ENCODE results near the gene SLC43A2. TPM values are rescaled to one million over a fixed set of nuclear protein-coding genes. Genes with fewer than 3 reads are reported as not detected.

The SLC43A2 gene
- total RNA-seq, 2 donors from 2014 or later: 14.0 to 18.6 TPM

- Mint-ChIP-seq H3K4me1 (peaks cover 17% of the 10 kb centered on the region), H3K36me3 (ENCODE audit: low read depth) (no peaks in the 10 kb centered on the region), H3K27ac (peak overlapping the region; percentile 92), H3K9me3 (no peaks in the 10 kb centered on the region), H3K4me3 (peak overlapping the region; percentile 79), H3K27me3 (ENCODE audit: insufficient read depth) (peaks cover 32% of the 10 kb centered on the region)
- peaks cover 24% of the 10 kb centered on the region for H3K27me3 ChIP-seq (ENCODE audit: control insufficient read depth, insufficient read depth, low read length, poor library complexity, severe bottlenecking)
- no peaks in the 10 kb centered on the region for H3K36me3 ChIP-seq (ENCODE audit: control insufficient read depth, insufficient read depth, low read length)
- H3K9me3 ChIP-seq (ENCODE audit: control insufficient read depth, low read length): no peaks in the 10 kb centered on the region
- TF ChIP-seq CTCF (conservative IDR thresholded peaks at IDR 0.05): peak; percentile 62
- peak overlapping the region; percentile 95 for H3K27ac ChIP-seq (ENCODE audit: low read depth, low read length)
- peak overlapping the region; percentile 76 for H3K4me3 ChIP-seq (ENCODE audit: low read length)
- 0 to 2% methylated on average over 24 to 77 of the region's 77 CpGs for WGBS, 2 experiments (ENCODE audit: insufficient coverage in 1 of 2, insufficient read length in 1 of 2)
- peak overlapping the region; percentile 66 for H3K9ac ChIP-seq (ENCODE audit: extremely low read depth, low read length, poor library complexity, severe bottlenecking)
- DNase-seq: peak; percentile 100
- no peaks in the 10 kb centered on the region for H3K4me1 ChIP-seq (ENCODE audit: control insufficient read depth, insufficient read depth, low read length)
These were observed 346 bp upstream of the SLC43A2 start for GRCh38 chr17:1628856-1629503.

DNA sequence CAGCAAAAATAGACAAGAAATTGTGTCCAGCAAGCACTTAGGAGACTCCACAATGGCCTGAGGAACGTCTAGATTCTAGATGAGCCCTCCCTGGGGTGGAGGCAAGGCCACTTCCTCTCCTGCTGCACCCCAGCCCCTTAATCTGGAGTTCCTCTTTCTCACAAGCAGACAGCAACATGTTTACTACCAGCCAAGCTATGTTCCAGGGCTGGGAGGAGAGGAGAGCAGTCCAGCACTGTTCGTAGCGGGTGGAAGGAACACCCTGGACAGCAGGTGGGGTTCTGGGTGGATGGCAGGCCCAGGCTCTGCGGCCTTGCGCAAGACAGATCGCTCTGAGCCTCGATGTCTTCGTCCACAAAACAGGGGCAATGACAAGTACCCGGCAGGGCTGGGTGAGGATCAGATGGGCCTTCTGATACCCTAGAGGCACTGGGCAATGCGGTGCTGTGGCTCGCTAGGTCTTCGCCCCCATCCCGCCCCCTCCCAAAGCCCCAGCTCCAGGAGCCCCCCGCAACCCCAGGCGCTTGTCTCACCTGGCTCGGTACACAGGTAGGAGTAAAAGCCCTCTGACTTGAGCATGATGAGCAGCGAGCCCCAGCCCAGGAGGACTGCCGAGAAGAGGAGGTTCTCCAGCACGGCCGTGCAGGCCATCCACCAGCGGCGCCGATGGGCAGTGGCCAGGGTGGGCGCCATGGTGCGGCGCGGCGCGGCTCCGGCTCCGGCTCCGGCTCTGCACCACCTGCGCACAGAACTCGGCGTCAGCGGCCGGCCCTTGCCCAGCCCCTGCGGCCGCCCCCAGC is 1.3 kb downstream of the SLC43A2 start:
- DNase-seq: peak; percentile 83
- Histone ChIP-seq H3K9ac (ENCODE audit: extremely low read depth, low read length, poor library complexity, severe bottlenecking) (no peak overlapping the region), H3K27me3 (ENCODE audit: control insufficient read depth, insufficient read depth, low read length, poor library complexity, severe bottlenecking) (peaks cover 24% of the 10 kb centered on the region), H3K4me3 (ENCODE audit: low read length) (peak overlapping the region; percentile 76), H3K36me3 (ENCODE audit: control insufficient read depth, insufficient read depth, low read length) (no peaks in the 10 kb centered on the region), H3K9me3 (ENCODE audit: control insufficient read depth, low read length) (no peaks in the 10 kb centered on the region), H3K4me1 (ENCODE audit: control insufficient read depth, insufficient read depth, low read length) (no peaks in the 10 kb centered on the region), H3K27ac (ENCODE audit: low read depth, low read length) (no peak overlapping the region)
- no peak for TF ChIP-seq CTCF (conservative IDR thresholded peaks at IDR 0.05)
- H3K4me3 Mint-ChIP-seq: peak overlapping the region; percentile 79
- H3K27ac Mint-ChIP-seq: no peak overlapping the region
- peaks cover 2% of the 10 kb centered on the region for H3K36me3 Mint-ChIP-seq (ENCODE audit: low read depth)
- peaks cover 32% of the 10 kb centered on the region for H3K27me3 Mint-ChIP-seq (ENCODE audit: insufficient read depth)
- no peaks in the 10 kb centered on the region for H3K9me3 Mint-ChIP-seq
- H3K4me1 Mint-ChIP-seq: peaks cover 17% of the 10 kb centered on the region
- 41 to 49% methylated on average over 18 to 39 of the region's 39 CpGs for WGBS, 2 experiments (ENCODE audit: insufficient coverage in 1 of 2, insufficient read length in 1 of 2)

- Mint-ChIP-seq H3K36me3 (ENCODE audit: low read depth) (peaks cover 3% of the 10 kb centered on the region), H3K27ac (peak overlapping the region; percentile 64), H3K4me3 (peak overlapping the region; percentile 79), H3K9me3 (no peaks in the 10 kb centered on the region), H3K27me3 (ENCODE audit: insufficient read depth) (peaks cover 26% of the 10 kb centered on the region), H3K4me1 (peaks cover 18% of the 10 kb centered on the region)
- DNase-seq: peak; percentile 66
- TF ChIP-seq CTCF (conservative IDR thresholded peaks at IDR 0.05): no peak
- WGBS, 2 experiments (ENCODE audit: insufficient coverage in 1 of 2, insufficient read length in 1 of 2): 42 to 67% methylated on average over 3 of the region's 3 CpGs
- H3K9me3 ChIP-seq (ENCODE audit: control insufficient read depth, low read length): no peaks in the 10 kb centered on the region
- no peak overlapping the region for H3K27ac ChIP-seq (ENCODE audit: low read depth, low read length)
- H3K36me3 ChIP-seq (ENCODE audit: control insufficient read depth, insufficient read depth, low read length): no peaks in the 10 kb centered on the region
- H3K4me3 ChIP-seq (ENCODE audit: low read length): no peak overlapping the region
- no peaks in the 10 kb centered on the region for H3K4me1 ChIP-seq (ENCODE audit: control insufficient read depth, insufficient read depth, low read length)
- peaks cover 24% of the 10 kb centered on the region for H3K27me3 ChIP-seq (ENCODE audit: control insufficient read depth, insufficient read depth, low read length, poor library complexity, severe bottlenecking)
- no peak overlapping the region for H3K9ac ChIP-seq (ENCODE audit: extremely low read depth, low read length, poor library complexity, severe bottlenecking)
These were observed 2.3 kb downstream of the SLC43A2 start for GRCh38 chr17:1626333-1626732.

Data from endodermal cell (in vitro differentiated cells).